Upper lobe of left lung (tissue), 6 donors: ENCODE data around the gene HEG1. TPM values are rescaled to one million over a fixed set of nuclear protein-coding genes. Genes with fewer than 3 reads are reported as not detected.

Source experiments
- ATAC-seq, 2 donors: fragments of 200-7000 bp; cut with Tn5 transposase; one replicate each; pipeline ENCODE4 v1.9.1; 2022; ENCODE audit warnings: mild to moderate bottlenecking in 2 of 2, moderate library complexity in 2 of 2; ENCODE audit not compliant: low FRiP score in 2 of 2
- DNase-seq, 2 donors: peaks; one replicate each; pipeline ENCODE4 v3.0.0-alpha.2; 2019 to 2020
- H3K27ac ChIP-seq, 4 donors: fragments of 200-600 bp; sonication (generic); one replicate each; pipeline ENCODE4 v1.5.1; 2016 to 2019
- H3K27me3 ChIP-seq, 4 donors: fragments of 200-600 bp; sonication (generic); one replicate each; pipeline ENCODE4 v1.5.1; 2017 to 2019
- H3K36me3 ChIP-seq, 4 donors: fragments of 200-600 bp; sonication (generic); one replicate each; pipeline ENCODE4 v1.5.1; 2016 to 2019
- H3K4me1 ChIP-seq, 4 donors: fragments of 200-600 bp; sonication (generic); one replicate each; pipeline ENCODE4 v1.5.1; 2018 to 2019
- H3K4me3 ChIP-seq, 4 donors: fragments of 200-600 bp; sonication (generic); one replicate each; pipeline ENCODE4 v1.5.1; 2017 to 2019; ENCODE audit warnings: mild to moderate bottlenecking in 2 of 4, moderate library complexity in 1 of 4
- H3K9me3 ChIP-seq, 4 donors: fragments of 200-600 bp; sonication (generic); one replicate each; pipeline ENCODE4 v1.5.1; 2018 to 2019
- EP300 ChIP-seq, 4 donors: sonication (generic); formaldehyde crosslinking; IDR thresholded peaks; one replicate each; pipeline ENCODE4 v1.5.1; 2017; ENCODE audit warnings: antibody characterized with exemption in 4 of 4, control low read depth in 2 of 4
- POLR2A ChIP-seq, 4 donors: fragments of 450-650 bp; IDR thresholded peaks; one replicate each; pipeline ENCODE4 v1.5.1; 2016 to 2017; ENCODE audit warnings: antibody characterized with exemption in 4 of 4, mild to moderate bottlenecking in 2 of 4
- POLR2AphosphoS5 ChIP-seq, 2 donors: sonication (generic); formaldehyde crosslinking; IDR thresholded peaks; one replicate each; pipeline ENCODE4 v1.5.1; 2017; ENCODE audit warnings: antibody characterized with exemption in 2 of 2
- WGBS, 2 donors: methylation state at CpG; one replicate each; pipeline ENCODE4 v1.1.5; 2017 to 2018; 5-methylcytosine and 5-hydroxymethylcytosine counted together
- total RNA-seq, 6 donors: library from RNA; depleted of rRNA in 4 of 6; stranded (reverse); fragments of >200 nt in 4 of 6; gene quantifications; one replicate each; pipeline versions ENCODE4 v1.1.0 to v1.2.1, GENCODE V29; 2016 to 2021
- TF ChIP-seq, protein P1 (sequence below), 6 experiments: fragments of 450-650 bp in 4 of 6; fragments of 200-600 bp in 2 of 6; sonication (generic) in 2 of 6; IDR thresholded peaks; one replicate each; pipeline ENCODE4 v1.5.1; 2016 to 2019; ENCODE audit warnings: antibody characterized with exemption in 6 of 6
- donor health status: DM: no; HTN: no; CAD: no; lungs with moderate emphysema.
- donor health status: DM: no; HTN: yes; CAD: no; lungs with severe emphysema.

HEG1 gene
- total RNA-seq, 6 donors from 2014 or later: 45.1 to 168 (median 100) TPM

DNA sequence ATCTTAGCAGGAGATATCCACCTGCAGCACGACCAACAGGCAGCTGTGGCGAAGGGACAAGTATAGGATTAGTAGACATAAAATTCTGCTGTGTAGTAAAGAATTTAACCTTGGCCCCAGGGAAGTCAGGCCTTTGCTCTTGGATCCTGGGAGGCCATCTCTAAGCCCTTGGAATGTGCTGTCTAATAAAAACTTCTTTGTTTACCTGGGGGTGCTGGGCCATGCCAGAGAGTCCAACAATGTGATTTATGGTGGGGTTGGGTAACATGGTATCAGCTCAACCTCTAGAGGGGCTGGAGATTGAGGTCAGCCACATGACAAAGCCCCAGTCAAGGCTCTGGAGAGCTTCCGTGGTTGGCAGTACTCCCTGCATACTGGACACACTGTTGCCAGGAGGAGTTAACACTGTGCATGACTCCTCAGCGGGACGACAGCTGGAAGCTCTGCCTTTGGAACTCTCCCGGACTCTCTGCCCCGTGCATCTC lies 52.4 kb downstream of the HEG1 start:
- ATAC-seq (peak; percentile 60 to 81), DNase-seq (no peak)
- Histone ChIP-seq H3K4me1 (peaks cover 31 to 47% (median 35%) of the 10 kb centered on the region in 4 donors), H3K36me3 (peaks cover 7 to 97% (median 47%) of the 10 kb centered on the region in 4 donors), H3K9me3 (no peaks in the 10 kb centered on the region), H3K27me3 (no peaks in the 10 kb centered on the region), H3K4me3 (no peak overlapping the region), H3K27ac (peak overlapping the region in 2 of 4 donors; percentile 31 to 69)
- TF ChIP-seq POLR2AphosphoS5 (IDR thresholded peaks at IDR 0.05): no peak
- TF ChIP-seq, protein P1, sequence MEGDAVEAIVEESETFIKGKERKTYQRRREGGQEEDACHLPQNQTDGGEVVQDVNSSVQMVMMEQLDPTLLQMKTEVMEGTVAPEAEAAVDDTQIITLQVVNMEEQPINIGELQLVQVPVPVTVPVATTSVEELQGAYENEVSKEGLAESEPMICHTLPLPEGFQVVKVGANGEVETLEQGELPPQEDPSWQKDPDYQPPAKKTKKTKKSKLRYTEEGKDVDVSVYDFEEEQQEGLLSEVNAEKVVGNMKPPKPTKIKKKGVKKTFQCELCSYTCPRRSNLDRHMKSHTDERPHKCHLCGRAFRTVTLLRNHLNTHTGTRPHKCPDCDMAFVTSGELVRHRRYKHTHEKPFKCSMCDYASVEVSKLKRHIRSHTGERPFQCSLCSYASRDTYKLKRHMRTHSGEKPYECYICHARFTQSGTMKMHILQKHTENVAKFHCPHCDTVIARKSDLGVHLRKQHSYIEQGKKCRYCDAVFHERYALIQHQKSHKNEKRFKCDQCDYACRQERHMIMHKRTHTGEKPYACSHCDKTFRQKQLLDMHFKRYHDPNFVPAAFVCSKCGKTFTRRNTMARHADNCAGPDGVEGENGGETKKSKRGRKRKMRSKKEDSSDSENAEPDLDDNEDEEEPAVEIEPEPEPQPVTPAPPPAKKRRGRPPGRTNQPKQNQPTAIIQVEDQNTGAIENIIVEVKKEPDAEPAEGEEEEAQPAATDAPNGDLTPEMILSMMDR (IDR thresholded peaks at IDR 0.05): no peak
- no peak for TF ChIP-seq POLR2A (IDR thresholded peaks at IDR 0.05)
- TF ChIP-seq EP300 (IDR thresholded peaks at IDR 0.05): no peak
- WGBS, 2 donors: 61 to 62% methylated on average over 6 to 7 of the region's 7 CpGs

DNA sequence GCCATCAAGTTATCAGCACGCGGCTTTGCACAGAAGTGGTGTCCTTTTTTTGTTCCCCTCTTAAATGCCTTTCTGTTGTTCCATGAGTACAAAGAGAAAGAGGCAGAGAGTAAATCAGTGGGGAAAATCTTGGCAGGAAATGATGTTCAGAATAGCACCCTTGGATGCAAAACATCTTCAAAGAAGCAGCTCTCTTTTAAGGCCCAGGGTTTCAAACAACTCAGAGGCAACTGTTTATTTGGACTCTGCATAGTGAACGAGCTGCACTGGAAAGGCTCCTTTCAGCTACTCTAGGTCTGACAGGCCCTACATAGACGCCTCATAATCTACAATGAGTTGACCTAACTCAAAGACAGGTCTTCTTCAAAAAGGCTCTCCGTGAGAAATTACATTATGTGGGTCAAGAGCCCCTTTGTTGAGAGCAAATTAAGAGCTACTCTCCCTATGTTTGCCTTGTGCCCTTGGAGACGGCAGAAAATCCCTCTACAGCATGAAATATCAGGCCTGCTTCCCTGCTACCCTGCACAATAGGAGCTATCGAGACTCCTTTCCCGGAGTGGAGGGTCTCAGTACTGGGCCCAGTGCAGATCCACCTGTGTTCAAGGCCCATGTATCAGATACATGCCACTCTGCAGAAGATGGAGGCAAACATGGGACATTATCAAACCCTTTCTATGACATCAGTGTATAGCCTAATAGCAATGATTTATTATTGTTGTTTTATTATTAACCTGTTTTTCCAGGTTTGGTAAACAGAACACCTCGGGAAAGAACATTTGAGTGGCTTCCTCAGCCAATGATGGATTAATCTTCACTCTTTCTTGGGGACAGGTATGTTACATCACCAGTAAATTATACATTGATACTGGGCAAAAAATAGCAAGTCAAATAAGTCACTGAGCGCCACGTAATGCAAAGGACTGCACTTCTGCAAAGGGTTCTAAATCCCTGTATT lies 53.1 kb downstream of the HEG1 start:
- no peaks in the 10 kb centered on the region for H3K27me3 ChIP-seq
- H3K4me3 ChIP-seq: no peak overlapping the region
- peaks cover 32 to 46% (median 37%) of the 10 kb centered on the region in 4 donors for H3K4me1 ChIP-seq
- H3K27ac ChIP-seq: peak overlapping the region; percentile 9 to 69 (median 26)
- WGBS, 2 donors: 62 to 66% methylated on average over 11 of the region's 11 CpGs
- H3K9me3 ChIP-seq: no peaks in the 10 kb centered on the region
- TF ChIP-seq POLR2AphosphoS5 (IDR thresholded peaks at IDR 0.05) (no peak), POLR2A (IDR thresholded peaks at IDR 0.05) (no peak), EP300 (IDR thresholded peaks at IDR 0.05) (no peak)
- TF ChIP-seq, protein P1 (IDR thresholded peaks at IDR 0.05): no peak
- ATAC-seq (no peak), DNase-seq (no peak)
- peaks cover 4 to 96% (median 48%) of the 10 kb centered on the region in 4 donors for H3K36me3 ChIP-seq

DNA sequence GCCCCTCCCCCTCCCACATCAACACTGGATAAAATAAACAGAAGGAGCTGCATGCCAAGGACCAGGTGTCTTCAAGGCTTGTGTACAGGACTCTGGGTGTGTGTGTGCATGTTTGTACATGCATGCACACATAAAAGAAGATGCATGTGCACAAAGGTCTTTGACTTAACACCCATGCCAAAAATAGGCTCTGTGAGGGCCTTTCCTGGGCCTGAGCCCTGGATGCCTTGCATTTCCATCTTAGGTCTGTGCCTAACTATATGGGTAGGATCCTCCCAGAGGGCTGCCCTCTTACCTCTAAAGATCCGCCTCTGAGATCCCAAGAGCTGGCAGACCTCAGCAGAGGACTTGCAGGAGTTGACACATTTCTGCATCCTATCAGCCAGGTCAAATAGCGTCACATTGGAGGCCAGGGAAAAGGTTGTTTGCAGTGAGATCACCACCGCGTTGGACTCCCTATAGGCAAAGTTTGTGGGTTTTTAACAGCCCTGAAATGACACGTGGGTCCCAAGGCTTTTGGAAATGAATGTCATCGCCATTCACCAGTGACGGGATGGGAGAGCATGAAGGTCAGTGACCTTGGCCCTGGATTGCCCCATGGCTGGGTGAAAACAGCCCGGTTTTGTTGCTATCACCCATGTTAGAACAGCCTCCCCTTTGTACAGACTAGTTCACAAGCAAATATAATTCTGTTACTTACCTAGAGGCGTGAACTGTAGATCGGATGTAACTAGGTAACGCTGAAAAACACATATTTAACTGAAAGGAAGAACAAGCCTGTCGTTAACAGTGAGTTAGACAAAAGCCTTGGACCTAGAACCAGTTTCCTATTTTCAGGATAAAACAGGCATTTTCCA lies 54.0 kb downstream of the HEG1 start:
- no peak overlapping the region for H3K4me3 ChIP-seq
- H3K9me3 ChIP-seq: no peaks in the 10 kb centered on the region
- TF ChIP-seq EP300 (IDR thresholded peaks at IDR 0.05) (no peak), POLR2A (IDR thresholded peaks at IDR 0.05) (no peak), POLR2AphosphoS5 (IDR thresholded peaks at IDR 0.05) (no peak)
- TF ChIP-seq, protein P1 (IDR thresholded peaks at IDR 0.05): no peak
- no peak for ATAC-seq
- H3K4me1 ChIP-seq: peaks cover 32 to 46% (median 38%) of the 10 kb centered on the region in 4 donors
- H3K36me3 ChIP-seq: peaks cover 9 to 99% (median 53%) of the 10 kb centered on the region in 4 donors
- no peaks in the 10 kb centered on the region for H3K27me3 ChIP-seq
- H3K27ac ChIP-seq: peak overlapping the region; percentile 9 to 69 (median 16)
- 80 to 87% methylated on average over 12 of the region's 12 CpGs for WGBS, 2 donors
- DNase-seq: no peak

DNA sequence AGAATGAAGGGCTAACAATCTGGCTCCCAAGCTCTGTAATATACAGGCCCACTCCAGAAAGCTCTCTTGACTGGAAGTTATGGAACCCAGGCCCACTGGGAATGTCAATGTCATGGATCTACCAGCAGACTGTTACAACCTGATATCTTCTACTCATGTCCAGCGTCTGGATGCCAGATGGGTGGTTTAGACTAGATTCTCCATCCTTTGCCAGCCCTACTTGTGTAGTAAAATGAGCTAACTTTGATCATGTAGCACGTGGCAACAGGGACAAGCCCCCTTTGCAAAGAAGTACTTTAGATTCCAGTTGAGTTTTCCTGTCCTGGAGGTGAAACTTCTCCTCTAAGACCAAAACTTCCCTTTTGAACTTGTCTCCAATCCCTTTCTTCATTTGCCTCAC lies 55.1 kb downstream of the HEG1 start:
- 85 to 93% methylated on average over 2 of the region's 2 CpGs for WGBS, 2 donors
- no peaks in the 10 kb centered on the region for H3K27me3 ChIP-seq
- peaks cover 9 to 98% (median 51%) of the 10 kb centered on the region in 4 donors for H3K36me3 ChIP-seq
- H3K27ac ChIP-seq: peak overlapping the region in 2 of 4 donors; percentile 19 to 70
- H3K9me3 ChIP-seq: no peaks in the 10 kb centered on the region
- ATAC-seq: no peak
- DNase-seq: no peak
- TF ChIP-seq EP300 (IDR thresholded peaks at IDR 0.05) (no peak), POLR2A (IDR thresholded peaks at IDR 0.05) (no peak), POLR2AphosphoS5 (IDR thresholded peaks at IDR 0.05) (no peak)
- TF ChIP-seq, protein P1 (IDR thresholded peaks at IDR 0.05): no peak
- H3K4me1 ChIP-seq: peaks cover 31 to 46% (median 43%) of the 10 kb centered on the region in 4 donors
- H3K4me3 ChIP-seq: no peak overlapping the region
